HepG2 (cell line): Measurements from ENCODE around the gene CLPX.

ENCODE experiments used
- FOXK1 ChIP-seq: sonication (generic); formaldehyde crosslinking; IDR thresholded peaks from 2 replicates; pipeline ENCODE4 v1.4.0; 2020; ENCODE audit warnings: low read depth, missing genetic modification reagents, borderline replicate concordance
- GABPA ChIP-seq, 2 experiments: IDR thresholded peaks; 2 replicates each; pipeline ENCODE4 v1.6.1; 2011 to 2016; ENCODE audit warnings: low read depth in 2 of 2, low read length in 1 of 2, missing biosample characterization in 1 of 2, missing genetic modification characterization in 1 of 2
- GTF2F1 ChIP-seq: fragments of 150-350 bp; IDR thresholded peaks from 2 replicates; pipeline ENCODE4 v1.6.1; 2014; ENCODE audit warnings: low read length
- IKZF1 ChIP-seq: fragments of 450-650 bp; IDR thresholded peaks from 2 replicates; pipeline ENCODE4 v1.7.1; 2016
- IRX3 ChIP-seq: sonication (generic); formaldehyde crosslinking; IDR thresholded peaks from 2 replicates; pipeline ENCODE4 v1.8.1; 2023; ENCODE audit warnings: mild to moderate bottlenecking, low read depth, missing genetic modification reagents, borderline replicate concordance
- JARID2 ChIP-seq: sonication (generic); formaldehyde crosslinking; IDR thresholded peaks from 2 replicates; pipeline ENCODE4 v1.8.1; 2023; ENCODE audit warnings: missing genetic modification reagents, inconsistent platforms; ENCODE audit not compliant: insufficient replicate concordance
- JUND ChIP-seq: sonication (generic); formaldehyde crosslinking; IDR thresholded peaks from 2 replicates; pipeline ENCODE4 v1.8.0; 2022; ENCODE audit warnings: mild to moderate bottlenecking, missing genetic modification reagents
- KDM1A ChIP-seq: IDR thresholded peaks from 2 replicates; pipeline ENCODE4 v1.6.1; 2016; ENCODE audit warnings: missing compliant biosample characterization
- PHF21A ChIP-seq: sonication (generic); formaldehyde crosslinking; IDR thresholded peaks from 2 replicates; pipeline ENCODE4 v1.5.0; 2020; ENCODE audit warnings: mild to moderate bottlenecking, missing genetic modification reagents
- ZNF292 ChIP-seq: sonication (generic); formaldehyde crosslinking; IDR thresholded peaks from 2 replicates; pipeline ENCODE4 v1.8.1; 2022; ENCODE audit warnings: mild to moderate bottlenecking, low read depth, missing genetic modification reagents, borderline replicate concordance
- ZNF530 ChIP-seq: sonication (generic); formaldehyde crosslinking; IDR thresholded peaks from 2 replicates; pipeline ENCODE4 v1.5.0; 2020; ENCODE audit warnings: low read depth, mild to moderate bottlenecking, missing genetic modification reagents
- ZNF570 ChIP-seq: sonication (generic); formaldehyde crosslinking; IDR thresholded peaks from 2 replicates; pipeline ENCODE4 v1.4.0; 2020; ENCODE audit warnings: mild to moderate bottlenecking, missing genetic modification reagents, borderline replicate concordance
- TF ChIP-seq, protein P1 (sequence below): sonication (generic); formaldehyde crosslinking; IDR thresholded peaks from 2 replicates; pipeline ENCODE4 v1.4.0; 2020; ENCODE audit warnings: missing genetic modification reagents, borderline replicate concordance
- TF ChIP-seq, protein P2 (sequence below): sonication (generic); formaldehyde crosslinking; conservative IDR thresholded peaks from 2 replicates; pipeline ENCODE4 v1.8.0; 2022; ENCODE audit warnings: low read depth, missing genetic modification reagents

DNA sequence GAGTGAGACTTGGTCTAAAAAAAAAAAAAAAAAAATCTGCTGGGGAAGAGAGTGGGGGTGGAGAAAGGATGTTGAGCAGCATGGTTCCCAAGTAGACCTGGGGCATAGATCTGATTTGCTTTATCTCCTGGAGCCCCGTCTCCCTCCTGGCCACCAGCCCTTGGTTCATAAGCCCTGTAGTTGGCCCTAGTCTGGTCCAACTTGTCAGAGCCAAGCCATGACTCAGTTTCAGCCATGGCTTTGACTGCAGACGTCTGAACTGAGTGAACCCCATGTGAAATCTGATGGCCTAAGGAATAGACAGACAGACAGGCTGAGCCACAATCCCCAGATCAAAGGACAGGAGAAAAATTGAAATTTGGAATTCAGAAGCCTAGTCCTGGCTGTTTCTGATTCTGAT lies 28.1 kb upstream of the CLPX start:
- TF ChIP-seq KDM1A (CRISPR knock-in tag) (no peak), JARID2 (CRISPR knock-in tag) (no peak), FOXK1 (CRISPR knock-in tag) (no peak), GABPA (IDR thresholded peaks at IDR 0.05; ENCODE audit: low read depth, low read length) (no peak), GABPA (CRISPR knock-in tag; IDR thresholded peaks at IDR 0.05; ENCODE audit: low read depth) (no peak), IKZF1 (no peak), IRX3 (CRISPR knock-in tag) (no peak), GTF2F1 (no peak), ZNF530 (CRISPR knock-in tag) (no peak), JUND (no peak), ZNF292 (CRISPR knock-in tag) (no peak), PHF21A (no peak), ZNF570 (CRISPR knock-in tag) (no peak)
- TF ChIP-seq, protein P1, sequence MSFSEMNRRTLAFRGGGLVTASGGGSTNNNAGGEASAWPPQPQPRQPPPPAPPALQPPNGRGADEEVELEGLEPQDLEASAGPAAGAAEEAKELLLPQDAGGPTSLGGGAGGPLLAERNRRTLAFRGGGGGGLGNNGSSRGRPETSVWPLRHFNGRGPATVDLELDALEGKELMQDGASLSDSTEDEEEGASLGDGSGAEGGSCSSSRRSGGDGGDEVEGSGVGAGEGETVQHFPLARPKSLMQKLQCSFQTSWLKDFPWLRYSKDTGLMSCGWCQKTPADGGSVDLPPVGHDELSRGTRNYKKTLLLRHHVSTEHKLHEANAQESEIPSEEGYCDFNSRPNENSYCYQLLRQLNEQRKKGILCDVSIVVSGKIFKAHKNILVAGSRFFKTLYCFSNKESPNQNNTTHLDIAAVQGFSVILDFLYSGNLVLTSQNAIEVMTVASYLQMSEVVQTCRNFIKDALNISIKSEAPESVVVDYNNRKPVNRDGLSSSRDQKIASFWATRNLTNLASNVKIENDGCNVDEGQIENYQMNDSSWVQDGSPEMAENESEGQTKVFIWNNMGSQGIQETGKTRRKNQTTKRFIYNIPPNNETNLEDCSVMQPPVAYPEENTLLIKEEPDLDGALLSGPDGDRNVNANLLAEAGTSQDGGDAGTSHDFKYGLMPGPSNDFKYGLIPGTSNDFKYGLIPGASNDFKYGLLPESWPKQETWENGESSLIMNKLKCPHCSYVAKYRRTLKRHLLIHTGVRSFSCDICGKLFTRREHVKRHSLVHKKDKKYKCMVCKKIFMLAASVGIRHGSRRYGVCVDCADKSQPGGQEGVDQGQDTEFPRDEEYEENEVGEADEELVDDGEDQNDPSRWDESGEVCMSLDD (CRISPR knock-in tag) = no peak
- TF ChIP-seq, protein P2, sequence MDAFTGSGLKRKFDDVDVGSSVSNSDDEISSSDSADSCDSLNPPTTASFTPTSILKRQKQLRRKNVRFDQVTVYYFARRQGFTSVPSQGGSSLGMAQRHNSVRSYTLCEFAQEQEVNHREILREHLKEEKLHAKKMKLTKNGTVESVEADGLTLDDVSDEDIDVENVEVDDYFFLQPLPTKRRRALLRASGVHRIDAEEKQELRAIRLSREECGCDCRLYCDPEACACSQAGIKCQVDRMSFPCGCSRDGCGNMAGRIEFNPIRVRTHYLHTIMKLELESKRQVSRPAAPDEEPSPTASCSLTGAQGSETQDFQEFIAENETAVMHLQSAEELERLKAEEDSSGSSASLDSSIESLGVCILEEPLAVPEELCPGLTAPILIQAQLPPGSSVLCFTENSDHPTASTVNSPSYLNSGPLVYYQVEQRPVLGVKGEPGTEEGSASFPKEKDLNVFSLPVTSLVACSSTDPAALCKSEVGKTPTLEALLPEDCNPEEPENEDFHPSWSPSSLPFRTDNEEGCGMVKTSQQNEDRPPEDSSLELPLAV (CRISPR knock-in tag) = no peak
